Suppressor macrophage (primary cell): ENCODE data around the gene NOVA2.
A peak's percentile ranks its signal among the peaks of the same experiment; 100 is the strongest.

Source experiments
- DNase-seq, 4 experiments: peaks; one replicate each; pipeline ENCODE4 v3.0.0-alpha.2; 2020 to 2022

The NOVA2 gene

GRCh38 chr19:45960595-45961235 lies 12.9 kb downstream of the NOVA2 start:
- no peak for DNase-seq

- DNase-seq, result no peak
Observed at GRCh38 chr19:45959517-45960025, 14.1 kb downstream of the NOVA2 start.

DNA sequence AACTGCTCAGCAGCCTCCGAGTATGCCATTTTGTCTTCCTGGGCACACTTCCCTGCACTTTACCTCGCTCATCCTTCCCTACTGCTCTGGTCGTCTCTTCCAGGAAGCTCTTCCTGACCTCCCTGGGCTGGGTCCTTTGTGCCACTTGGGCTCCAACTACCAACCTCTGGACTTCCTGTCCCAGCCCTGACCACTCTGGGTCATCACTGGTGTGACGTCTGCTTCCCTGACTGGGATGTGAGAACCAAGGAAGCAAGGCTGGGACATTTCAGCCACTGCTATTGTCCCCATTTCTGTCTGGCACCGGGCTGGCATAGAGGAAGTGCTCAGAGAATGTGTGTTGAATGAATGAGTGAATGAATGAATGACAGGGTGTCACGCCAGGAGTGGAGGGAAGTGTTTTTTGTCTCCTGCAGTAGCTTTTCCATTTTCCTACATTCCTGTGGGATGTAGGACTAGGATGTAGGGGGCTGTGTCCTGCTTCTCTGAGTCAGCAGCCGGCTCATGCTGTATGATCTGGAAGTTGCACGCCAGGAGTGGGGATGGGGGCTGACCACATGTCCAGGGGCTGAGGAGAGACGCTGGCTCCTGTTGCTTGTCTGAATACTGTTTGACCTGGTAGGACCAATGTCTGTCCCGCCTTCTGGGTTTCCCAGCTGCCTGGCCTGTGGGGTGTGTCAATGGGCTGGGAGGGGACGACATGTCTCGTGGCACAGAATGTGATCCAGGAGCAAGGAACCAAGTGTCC lies 14.7 kb downstream of the NOVA2 start:
- DNase-seq, result no peak

GRCh38 chr19:45958320-45958719 lies 15.3 kb downstream of the NOVA2 start:
- no peak for DNase-seq

DNA sequence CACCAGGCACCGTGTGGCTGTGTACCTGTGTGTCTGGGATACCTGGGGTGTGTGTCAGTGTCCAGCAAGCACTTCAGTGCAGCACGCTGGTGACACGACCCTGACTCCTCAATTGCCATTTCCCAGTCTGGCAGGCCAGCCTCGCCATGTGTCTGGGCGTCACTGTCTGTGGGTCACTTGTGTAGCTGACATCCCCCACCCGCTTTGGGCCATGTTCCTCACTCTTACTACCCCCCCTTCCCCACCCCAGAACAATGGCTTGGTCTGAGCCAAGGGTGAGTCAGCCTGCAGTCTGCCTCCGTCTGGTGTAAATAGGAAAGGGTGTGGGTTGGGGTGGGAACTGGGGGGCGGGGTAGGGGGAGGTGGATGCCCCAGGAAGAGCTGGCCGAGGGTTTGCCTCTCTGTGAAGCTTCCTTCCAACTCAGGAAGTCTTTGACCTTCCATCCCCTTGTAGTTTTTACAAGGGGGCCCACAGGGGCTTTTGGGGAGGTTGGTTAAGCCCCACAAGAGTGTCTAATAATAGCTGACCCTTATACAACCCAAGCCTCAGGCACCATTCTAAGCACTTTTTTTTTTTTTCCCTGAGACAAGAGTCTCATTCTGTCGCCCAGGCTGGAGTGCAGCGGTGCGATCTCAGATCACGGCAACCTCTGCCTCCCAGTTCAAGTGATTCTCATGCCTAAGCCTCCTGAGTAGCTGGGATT lies 17.6 kb downstream of the NOVA2 start:
- DNase-seq, result no peak

- DNase-seq, result no peak
Observed at GRCh38 chr19:45954156-45954555, 19.5 kb downstream of the NOVA2 start.

DNA sequence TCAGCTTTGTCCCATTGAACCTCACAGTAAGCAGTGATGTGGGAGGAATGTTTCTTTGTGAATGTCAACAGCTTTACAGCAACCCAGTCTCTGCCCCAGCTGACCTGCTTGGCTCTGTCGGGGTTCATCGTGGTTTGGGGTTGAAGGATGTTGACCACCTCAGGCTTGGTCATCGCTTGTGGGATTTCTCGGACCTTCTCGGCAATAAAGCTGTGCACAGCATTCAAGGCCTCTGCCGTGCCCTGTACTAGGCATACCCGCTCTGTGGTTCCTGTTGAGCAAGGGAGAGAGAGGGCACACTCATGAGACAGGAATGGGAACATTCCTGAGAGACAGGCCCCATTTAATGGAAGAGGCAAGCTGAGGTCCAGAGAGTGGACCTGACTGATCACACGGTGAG lies 20.0 kb downstream of the NOVA2 start:
- DNase-seq, result no peak

GRCh38 chr19:45952686-45953505 lies 20.8 kb downstream of the NOVA2 start:
- DNase-seq, result peak; percentile 58 to 80 (median 68)

DNA sequence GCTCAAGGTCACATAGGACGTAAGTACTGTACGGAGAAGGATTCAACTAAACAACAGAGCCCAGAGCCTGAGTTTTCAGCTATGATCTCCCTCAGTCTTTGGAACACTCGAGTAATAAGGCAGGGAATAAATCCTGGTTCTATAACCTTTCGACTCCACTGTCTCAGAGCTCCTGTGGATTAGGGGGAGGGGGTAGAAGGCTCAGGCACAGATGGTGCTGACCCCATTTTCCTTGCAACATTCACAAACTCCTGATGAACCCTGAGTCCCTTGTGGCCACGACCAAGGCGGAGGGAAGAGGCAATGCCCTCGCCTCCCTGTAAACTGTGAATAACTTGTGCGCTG lies 21.4 kb downstream of the NOVA2 start:
- DNase-seq, result no peak

- DNase-seq, result no peak
Observed at GRCh38 chr19:45947926-45948325, 25.7 kb downstream of the NOVA2 start.

- DNase-seq, result no peak
Observed at GRCh38 chr19:45940515-45940805, 33.2 kb downstream of the NOVA2 start.

GRCh38 chr19:45939792-45940514 lies 33.7 kb downstream of the NOVA2 start:
- DNase-seq, result no peak

DNA sequence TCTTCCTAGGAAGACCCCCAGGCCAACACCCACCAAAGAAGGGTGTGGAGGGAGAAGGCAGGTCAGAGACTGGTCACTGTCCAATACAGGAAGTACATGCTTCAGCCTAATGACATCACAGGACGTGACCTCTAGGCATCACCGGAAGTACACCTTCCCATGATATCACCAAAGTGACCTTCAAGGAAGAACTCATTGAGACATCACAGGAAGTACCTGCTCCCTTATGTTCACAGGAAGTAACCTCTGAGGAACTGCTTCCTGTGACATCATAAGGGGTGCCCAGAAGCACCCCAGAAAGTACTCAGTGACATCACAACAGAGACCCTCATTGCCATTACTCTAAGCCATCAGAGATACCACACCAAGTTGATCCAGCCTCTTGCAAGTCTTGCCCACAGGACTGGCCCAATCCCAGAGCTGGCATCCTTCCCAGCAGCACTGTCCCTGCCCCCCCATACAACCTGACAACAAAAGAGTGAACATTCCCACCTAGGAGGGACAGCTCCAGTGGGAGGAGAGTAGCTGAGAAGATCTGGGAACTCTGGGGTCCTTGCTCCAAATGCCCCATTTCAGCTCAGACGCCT lies 34.8 kb downstream of the NOVA2 start:
- no peak for DNase-seq

DNA sequence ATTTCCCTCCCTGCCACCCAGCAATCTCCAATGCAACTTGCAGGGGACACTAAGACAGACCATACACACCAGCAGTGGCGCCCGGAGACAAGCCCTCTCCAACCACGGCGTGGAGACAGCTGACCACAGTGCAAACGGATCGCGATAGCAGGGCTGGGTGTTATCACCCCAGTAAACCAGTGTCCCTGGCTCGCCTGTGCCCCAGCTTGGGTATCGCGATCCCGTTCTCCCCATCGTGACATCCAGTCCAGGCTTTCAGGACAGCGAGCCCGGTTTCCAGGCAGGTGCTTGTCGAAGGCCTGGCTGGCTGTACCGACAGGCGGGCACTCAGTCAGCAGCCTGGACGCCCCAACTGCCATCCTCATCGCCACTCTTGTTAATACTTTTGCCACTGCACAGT lies 38.4 kb downstream of the NOVA2 start:
- no peak for DNase-seq

- DNase-seq, result no peak
Observed at GRCh38 chr19:45934551-45935230, 39.0 kb downstream of the NOVA2 start.

DNA sequence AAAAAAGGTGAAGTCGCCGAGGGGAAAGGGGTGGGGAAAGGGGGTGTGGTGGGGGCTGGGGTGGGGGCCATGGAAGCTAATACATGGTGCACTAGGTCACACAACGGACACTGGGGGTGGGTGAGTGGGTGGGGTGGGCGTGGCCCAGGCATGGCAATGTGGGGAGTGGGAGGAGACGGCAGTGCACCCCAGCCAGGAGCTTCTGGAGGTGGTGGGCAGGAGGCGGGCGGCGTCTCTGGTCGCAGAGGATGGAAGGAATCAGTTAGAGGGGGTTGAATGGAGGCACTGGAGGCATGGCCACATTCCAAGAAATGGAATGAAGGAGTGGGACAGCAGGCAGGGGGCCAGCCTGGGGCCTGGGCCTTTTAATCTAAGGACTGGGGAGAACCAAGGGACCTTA lies 39.9 kb downstream of the NOVA2 start:
- no peak for DNase-seq

GRCh38 chr19:45931055-45931454 lies 42.6 kb downstream of the NOVA2 start:
- no peak for DNase-seq

GRCh38 chr19:45929247-45929646 lies 44.4 kb downstream of the NOVA2 start:
- DNase-seq, result no peak

GRCh38 chr19:45927565-45928261 lies 46.0 kb downstream of the NOVA2 start:
- DNase-seq, result peak; percentile 92 to 95 (median 93)

DNA sequence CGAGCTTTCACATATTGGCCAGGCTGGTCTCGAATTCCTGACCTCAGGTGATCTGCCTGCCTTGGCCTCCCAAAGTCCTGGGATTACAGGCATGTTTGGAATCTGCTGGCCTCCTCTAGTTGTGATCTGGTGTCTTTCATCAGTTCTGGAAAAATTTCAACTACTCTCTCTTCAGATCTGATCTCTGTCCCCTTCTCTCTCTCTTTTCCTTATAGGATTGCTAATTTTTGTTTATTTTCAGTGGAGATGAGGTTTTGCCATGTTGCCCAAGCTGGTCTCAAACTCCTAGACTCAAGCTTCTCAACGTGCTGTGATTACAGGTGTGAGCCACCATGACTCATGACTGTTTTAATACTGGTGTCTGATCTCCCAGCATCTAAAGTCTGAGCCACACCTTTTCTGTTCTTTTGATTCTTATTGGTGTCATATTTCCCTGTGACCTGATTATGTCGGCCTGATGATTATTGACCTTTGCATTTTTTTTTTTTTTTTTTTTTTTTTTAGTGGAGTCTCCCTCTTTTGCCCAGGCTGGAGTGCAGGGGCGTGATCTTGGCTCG lies 48.7 kb downstream of the NOVA2 start:
- no peak for DNase-seq
